ENCODE results near the gene ASTN2.

ASTN2 gene

GRCh38 chr9:116453785-116454184 is 961.1 kb downstream of the ASTN2 start:
- DNase-seq (ENCODE audit: low read depth), result no peak

GRCh38 chr9:116452634-116453033 is 962.2 kb downstream of the ASTN2 start:
- DNase-seq (ENCODE audit: low read depth), result no peak

- DNase-seq (ENCODE audit: low read depth), result no peak
Measured at GRCh38 chr9:116452227-116452626, 962.6 kb downstream of the ASTN2 start.

GRCh38 chr9:116451500-116452115 is 963.2 kb downstream of the ASTN2 start:
- no peak for DNase-seq (ENCODE audit: low read depth)

GRCh38 chr9:116450378-116451139 is 964.3 kb downstream of the ASTN2 start:
- no peak for DNase-seq (ENCODE audit: low read depth)

- DNase-seq (ENCODE audit: low read depth), result no peak
Measured at GRCh38 chr9:116449949-116450348, 964.9 kb downstream of the ASTN2 start.

- DNase-seq (ENCODE audit: low read depth), result no peak
Measured at GRCh38 chr9:116448431-116448830, 966.4 kb downstream of the ASTN2 start.

GRCh38 chr9:116447934-116448333 is 966.9 kb downstream of the ASTN2 start:
- no peak for DNase-seq (ENCODE audit: low read depth)

- DNase-seq (ENCODE audit: low read depth), result no peak
Measured at GRCh38 chr9:116442528-116442927, 972.3 kb downstream of the ASTN2 start.

GRCh38 chr9:116437411-116438370 is 977.2 kb downstream of the ASTN2 start:
- DNase-seq (ENCODE audit: low read depth), result no peak

GRCh38 chr9:116436121-116436520 is 978.7 kb downstream of the ASTN2 start:
- no peak for DNase-seq (ENCODE audit: low read depth)

- no peak for DNase-seq (ENCODE audit: low read depth)
Measured at GRCh38 chr9:116435706-116436105, 979.2 kb downstream of the ASTN2 start.

GRCh38 chr9:116434314-116434713 is 980.5 kb downstream of the ASTN2 start:
- DNase-seq (ENCODE audit: low read depth), result no peak

- DNase-seq (ENCODE audit: low read depth), result no peak
Measured at GRCh38 chr9:116432051-116432450, 982.8 kb downstream of the ASTN2 start.

- DNase-seq (ENCODE audit: low read depth), result no peak
Measured at GRCh38 chr9:116430849-116431248, 984.0 kb downstream of the ASTN2 start.

GRCh38 chr9:116425244-116425643 is 989.6 kb downstream of the ASTN2 start:
- DNase-seq (ENCODE audit: low read depth), result no peak

GRCh38 chr9:116423149-116423548 is 991.7 kb downstream of the ASTN2 start:
- DNase-seq (ENCODE audit: low read depth), result no peak

- no peak for DNase-seq (ENCODE audit: low read depth)
Measured at GRCh38 chr9:116422119-116422979, 992.5 kb downstream of the ASTN2 start.

- DNase-seq (ENCODE audit: low read depth), result no peak
Measured at GRCh38 chr9:116420993-116421538, 993.8 kb downstream of the ASTN2 start.

- no peak for DNase-seq (ENCODE audit: low read depth)
Measured at GRCh38 chr9:116419181-116419580, 995.7 kb downstream of the ASTN2 start.

GRCh38 chr9:116417464-116417863 is 997.4 kb downstream of the ASTN2 start:
- DNase-seq (ENCODE audit: low read depth), result no peak

Data from stimulated activated CD4-positive, alpha-beta T cell treated with anti-CD3 and anti-CD28 coated beads, Interleukin-2, amount 100 ng/mL, for 4 hours (primary cell).